Measurements from ENCODE around the gene RGL1.

GRCh38 chr1:183907070-183907469 lies 102.2 kb downstream of the RGL1 start:
- TF ChIP-seq POLR2A (IDR thresholded peaks at IDR 0.05) = no peak
- TF ChIP-seq CTCF (IDR thresholded peaks at IDR 0.05) = no peak
